ENCODE measurements around the gene ANKRD63. TPM values are rescaled to one million over a fixed set of nuclear protein-coding genes. Genes with fewer than 3 reads are reported as not detected.

ANKRD63 gene
- total RNA-seq, 6 experiments from 2014 or later, result not detected

DNA sequence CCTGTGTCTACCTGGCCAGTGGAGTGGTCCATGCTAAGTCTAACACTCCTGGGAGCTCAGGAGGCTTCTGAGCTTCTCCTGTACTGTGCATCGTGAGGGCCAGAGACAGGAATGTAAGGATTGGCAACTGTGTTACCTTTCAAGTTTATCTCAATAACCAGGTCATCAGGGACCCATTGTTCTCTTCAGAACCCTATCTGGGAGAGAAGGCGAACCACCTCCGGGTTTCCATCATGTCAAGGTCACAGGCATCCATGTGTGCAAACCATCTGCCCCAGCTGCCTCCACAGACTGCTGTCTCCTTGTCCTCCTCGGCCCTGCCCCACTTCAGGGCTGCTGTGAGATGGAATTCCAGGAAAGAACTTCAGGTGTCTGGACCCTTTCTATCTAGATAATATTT lies 5.9 kb downstream of the ANKRD63 start:
- Mint-ChIP-seq H3K9me3 (no peaks in the 10 kb centered on the region), H3K4me3 (no peak overlapping the region), H3K27me3 (ENCODE audit: insufficient read depth) (peaks cover 29% of the 10 kb centered on the region), H3K27ac (no peak overlapping the region), H3K4me1 (ENCODE audit: low read depth) (no peaks in the 10 kb centered on the region), H3K36me3 (ENCODE audit: low read depth) (no peaks in the 10 kb centered on the region)
- DNase-seq, result no peak
- TF ChIP-seq, protein P1, sequence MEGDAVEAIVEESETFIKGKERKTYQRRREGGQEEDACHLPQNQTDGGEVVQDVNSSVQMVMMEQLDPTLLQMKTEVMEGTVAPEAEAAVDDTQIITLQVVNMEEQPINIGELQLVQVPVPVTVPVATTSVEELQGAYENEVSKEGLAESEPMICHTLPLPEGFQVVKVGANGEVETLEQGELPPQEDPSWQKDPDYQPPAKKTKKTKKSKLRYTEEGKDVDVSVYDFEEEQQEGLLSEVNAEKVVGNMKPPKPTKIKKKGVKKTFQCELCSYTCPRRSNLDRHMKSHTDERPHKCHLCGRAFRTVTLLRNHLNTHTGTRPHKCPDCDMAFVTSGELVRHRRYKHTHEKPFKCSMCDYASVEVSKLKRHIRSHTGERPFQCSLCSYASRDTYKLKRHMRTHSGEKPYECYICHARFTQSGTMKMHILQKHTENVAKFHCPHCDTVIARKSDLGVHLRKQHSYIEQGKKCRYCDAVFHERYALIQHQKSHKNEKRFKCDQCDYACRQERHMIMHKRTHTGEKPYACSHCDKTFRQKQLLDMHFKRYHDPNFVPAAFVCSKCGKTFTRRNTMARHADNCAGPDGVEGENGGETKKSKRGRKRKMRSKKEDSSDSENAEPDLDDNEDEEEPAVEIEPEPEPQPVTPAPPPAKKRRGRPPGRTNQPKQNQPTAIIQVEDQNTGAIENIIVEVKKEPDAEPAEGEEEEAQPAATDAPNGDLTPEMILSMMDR (IDR thresholded peaks at IDR 0.05), result no peak

DNA sequence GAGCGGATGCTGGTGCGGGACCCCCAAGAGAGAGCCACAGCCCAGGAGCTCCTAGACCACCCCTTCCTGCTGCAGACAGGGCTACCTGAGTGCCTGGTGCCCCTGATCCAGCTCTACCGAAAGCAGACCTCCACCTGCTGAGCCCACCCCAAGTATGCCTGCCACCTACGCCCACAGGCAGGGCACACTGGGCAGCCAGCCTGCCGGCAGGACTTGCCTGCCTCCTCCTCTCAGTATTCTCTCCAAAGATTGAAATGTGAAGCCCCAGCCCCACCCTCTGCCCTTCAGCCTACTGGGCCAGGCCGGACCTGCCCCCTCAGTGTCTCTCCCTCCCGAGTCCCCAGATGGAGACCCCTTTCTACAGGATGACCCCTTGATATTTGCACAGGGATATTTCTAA lies 6.9 kb downstream of the ANKRD63 start:
- TF ChIP-seq, protein P1 (IDR thresholded peaks at IDR 0.05), result no peak
- H3K4me1 Mint-ChIP-seq (ENCODE audit: low read depth), result no peaks in the 10 kb centered on the region
- no peak overlapping the region for H3K4me3 Mint-ChIP-seq
- no peak for DNase-seq
- no peaks in the 10 kb centered on the region for H3K9me3 Mint-ChIP-seq
- H3K27ac Mint-ChIP-seq, result no peak overlapping the region
- H3K36me3 Mint-ChIP-seq (ENCODE audit: low read depth), result no peaks in the 10 kb centered on the region
- H3K27me3 Mint-ChIP-seq (ENCODE audit: insufficient read depth), result peaks cover 25% of the 10 kb centered on the region

DNA sequence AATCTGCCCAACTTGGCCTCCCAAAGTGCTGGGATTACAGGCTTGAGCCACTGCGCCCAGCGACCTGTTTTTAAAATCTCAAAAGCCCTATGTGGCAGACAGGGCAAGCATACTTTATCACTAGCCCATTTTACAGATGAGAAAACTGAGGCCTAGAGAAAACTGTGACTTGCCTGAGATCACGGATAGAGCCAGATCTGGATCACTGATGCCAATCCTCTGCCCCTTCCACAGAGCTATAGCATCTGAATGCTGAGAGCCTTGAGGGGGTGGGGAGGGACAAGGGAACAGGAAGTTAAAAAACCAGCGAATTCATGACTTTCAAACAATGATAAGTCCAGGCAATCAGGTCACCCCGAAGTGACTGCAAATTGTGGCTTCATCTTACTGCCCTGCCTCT lies 7.3 kb downstream of the ANKRD63 start:
- peaks cover 23% of the 10 kb centered on the region for H3K27me3 Mint-ChIP-seq (ENCODE audit: insufficient read depth)
- H3K4me1 Mint-ChIP-seq (ENCODE audit: low read depth), result no peaks in the 10 kb centered on the region
- no peak overlapping the region for H3K4me3 Mint-ChIP-seq
- TF ChIP-seq, protein P1 (IDR thresholded peaks at IDR 0.05), result no peak
- no peaks in the 10 kb centered on the region for H3K9me3 Mint-ChIP-seq
- H3K27ac Mint-ChIP-seq, result no peak overlapping the region
- H3K36me3 Mint-ChIP-seq (ENCODE audit: low read depth), result no peaks in the 10 kb centered on the region
- no peak for DNase-seq

DNA sequence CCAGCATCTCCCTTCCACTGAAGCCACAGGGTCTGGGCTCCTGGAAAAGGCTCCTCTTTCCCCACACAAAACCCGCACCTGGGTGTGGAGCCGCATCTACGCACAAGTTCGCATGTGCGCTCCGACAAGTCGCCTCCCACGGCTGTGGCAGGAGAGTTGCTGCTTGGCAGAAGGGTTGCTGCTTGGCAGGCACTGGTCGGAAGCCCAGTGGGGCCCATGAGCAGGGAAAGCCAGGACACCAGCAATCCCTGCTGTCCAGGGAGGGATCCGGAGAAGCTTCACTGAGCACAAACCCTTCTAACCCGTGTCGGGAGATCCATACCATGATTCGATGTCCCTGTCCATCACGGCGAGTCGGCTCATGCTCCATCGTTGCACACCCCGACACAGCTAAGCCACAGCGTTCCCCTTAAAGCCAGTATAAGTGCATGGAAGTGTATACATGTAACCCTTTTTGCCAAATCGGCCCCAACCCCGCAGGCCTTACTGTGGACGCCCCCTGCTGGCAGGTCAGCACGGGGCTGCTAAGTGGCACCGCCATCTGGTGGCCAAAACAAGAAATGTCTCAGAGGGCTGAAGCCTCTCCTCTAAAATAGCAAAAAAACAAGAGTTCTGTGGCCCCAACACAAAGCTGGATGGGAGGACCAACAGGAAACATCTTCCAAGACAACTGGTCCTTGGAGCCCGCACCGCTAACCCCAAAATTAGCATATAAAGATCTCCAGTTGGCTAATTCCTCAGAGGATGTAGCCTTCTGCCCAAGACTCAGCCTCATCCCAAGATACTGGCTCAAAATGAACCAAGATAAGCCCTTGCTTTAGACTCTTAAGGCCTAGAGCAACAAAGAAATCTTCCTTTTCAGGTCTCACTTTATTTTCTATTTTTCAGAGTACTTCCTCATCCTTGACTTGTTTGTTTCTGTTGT lies 8.3 kb downstream of the ANKRD63 start:
- peaks cover 23% of the 10 kb centered on the region for H3K27me3 Mint-ChIP-seq (ENCODE audit: insufficient read depth)
- H3K9me3 Mint-ChIP-seq, result no peaks in the 10 kb centered on the region
- no peak overlapping the region for H3K27ac Mint-ChIP-seq
- H3K36me3 Mint-ChIP-seq (ENCODE audit: low read depth), result no peaks in the 10 kb centered on the region
- DNase-seq, result peak; percentile 56
- TF ChIP-seq, protein P1 (IDR thresholded peaks at IDR 0.05), result peak; percentile 100
- no peak overlapping the region for H3K4me3 Mint-ChIP-seq
- no peaks in the 10 kb centered on the region for H3K4me1 Mint-ChIP-seq (ENCODE audit: low read depth)

DNA sequence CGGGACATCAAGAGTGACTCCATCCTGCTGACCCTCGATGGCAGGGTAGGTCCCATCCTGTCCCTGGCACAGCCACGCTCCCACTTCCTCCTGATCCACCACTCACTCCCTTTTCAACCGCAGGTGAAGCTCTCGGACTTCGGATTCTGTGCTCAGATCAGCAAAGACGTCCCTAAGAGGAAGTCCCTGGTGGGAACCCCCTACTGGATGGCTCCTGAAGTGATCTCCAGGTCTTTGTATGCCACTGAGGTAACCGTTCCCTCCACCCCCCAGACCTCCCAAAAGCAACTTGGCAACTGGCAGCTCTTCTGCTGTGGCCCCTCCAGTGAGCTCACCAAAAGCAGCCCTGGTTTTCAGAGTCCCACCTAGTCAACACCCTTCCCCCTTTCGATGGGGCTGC lies 9.4 kb downstream of the ANKRD63 start:
- Mint-ChIP-seq H3K4me3 (no peak overlapping the region), H3K27me3 (ENCODE audit: insufficient read depth) (peaks cover 18% of the 10 kb centered on the region), H3K27ac (no peak overlapping the region), H3K36me3 (ENCODE audit: low read depth) (no peaks in the 10 kb centered on the region), H3K9me3 (no peaks in the 10 kb centered on the region), H3K4me1 (ENCODE audit: low read depth) (no peaks in the 10 kb centered on the region)
- TF ChIP-seq, protein P1 (IDR thresholded peaks at IDR 0.05), result no peak
- no peak for DNase-seq
